ENCODE data around the gene PTMA. TPM values are rescaled to one million over a fixed set of nuclear protein-coding genes. Genes with fewer than 3 reads are reported as not detected.

The PTMA gene
- total RNA-seq, 1 experiment from 2014 or later = 2,164 TPM

GRCh38 chr2:231691251-231691772, 17.0 kb upstream of the PTMA start:
- POLR2A ChIA-PET = interaction anchor here (0.9 to 1.5 kb wide), 2 partner anchors 16 to 18 kb away, joined by 3 to 7 read pairs; partner anchors contain the start of gene PTMA
- ATAC-seq (no peak), DNase-seq (ENCODE audit: low spot score) (no peak)
- H3K4me3 Mint-ChIP-seq = no peak overlapping the region
- H3K4me1 Mint-ChIP-seq = peaks cover 30% of the 10 kb centered on the region
- no peaks in the 10 kb centered on the region for H3K9me3 Mint-ChIP-seq
- TF ChIP-seq, protein P1, sequence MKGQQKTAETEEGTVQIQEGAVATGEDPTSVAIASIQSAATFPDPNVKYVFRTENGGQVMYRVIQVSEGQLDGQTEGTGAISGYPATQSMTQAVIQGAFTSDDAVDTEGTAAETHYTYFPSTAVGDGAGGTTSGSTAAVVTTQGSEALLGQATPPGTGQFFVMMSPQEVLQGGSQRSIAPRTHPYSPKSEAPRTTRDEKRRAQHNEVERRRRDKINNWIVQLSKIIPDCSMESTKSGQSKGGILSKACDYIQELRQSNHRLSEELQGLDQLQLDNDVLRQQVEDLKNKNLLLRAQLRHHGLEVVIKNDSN (CRISPR knock-in tag; IDR thresholded peaks at IDR 0.05) = no peak
- no peak for TF ChIP-seq AR (CRISPR knock-in tag; IDR thresholded peaks at IDR 0.05)
- no peak for TF ChIP-seq GRHL2 (CRISPR knock-in tag; IDR thresholded peaks at IDR 0.05; ENCODE audit: insufficient replicate concordance, severe bottlenecking)
- no peak for TF ChIP-seq OVOL2 (CRISPR knock-in tag; IDR thresholded peaks at IDR 0.05; ENCODE audit: borderline replicate concordance)
- TF ChIP-seq GTF2I (CRISPR knock-in tag; conservative IDR thresholded peaks at IDR 0.05) = no peak
- no peak for TF ChIP-seq IRF2 (CRISPR knock-in tag; IDR thresholded peaks at IDR 0.05; ENCODE audit: borderline replicate concordance, low read depth)
- no peak for TF ChIP-seq ERG (CRISPR knock-in tag; IDR thresholded peaks at IDR 0.05)
- TF ChIP-seq ZNF219 (CRISPR knock-in tag; IDR thresholded peaks at IDR 0.05; ENCODE audit: borderline replicate concordance) = no peak
- no peak for TF ChIP-seq NR1H2 (CRISPR knock-in tag; IDR thresholded peaks at IDR 0.05)
- TF ChIP-seq, protein P2, sequence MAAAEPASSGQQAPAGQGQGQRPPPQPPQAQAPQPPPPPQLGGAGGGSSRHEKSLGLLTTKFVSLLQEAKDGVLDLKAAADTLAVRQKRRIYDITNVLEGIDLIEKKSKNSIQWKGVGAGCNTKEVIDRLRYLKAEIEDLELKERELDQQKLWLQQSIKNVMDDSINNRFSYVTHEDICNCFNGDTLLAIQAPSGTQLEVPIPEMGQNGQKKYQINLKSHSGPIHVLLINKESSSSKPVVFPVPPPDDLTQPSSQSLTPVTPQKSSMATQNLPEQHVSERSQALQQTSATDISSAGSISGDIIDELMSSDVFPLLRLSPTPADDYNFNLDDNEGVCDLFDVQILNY (CRISPR knock-in tag; IDR thresholded peaks at IDR 0.05) = no peak
- no peak for TF ChIP-seq ZMAT4 (CRISPR knock-in tag; IDR thresholded peaks at IDR 0.05)
- no peak for TF ChIP-seq ZNF423 (CRISPR knock-in tag; IDR thresholded peaks at IDR 0.05)
- no peak for TF ChIP-seq ARID4B (CRISPR knock-in tag; IDR thresholded peaks at IDR 0.05; ENCODE audit: borderline replicate concordance)
- TF ChIP-seq, protein P3, sequence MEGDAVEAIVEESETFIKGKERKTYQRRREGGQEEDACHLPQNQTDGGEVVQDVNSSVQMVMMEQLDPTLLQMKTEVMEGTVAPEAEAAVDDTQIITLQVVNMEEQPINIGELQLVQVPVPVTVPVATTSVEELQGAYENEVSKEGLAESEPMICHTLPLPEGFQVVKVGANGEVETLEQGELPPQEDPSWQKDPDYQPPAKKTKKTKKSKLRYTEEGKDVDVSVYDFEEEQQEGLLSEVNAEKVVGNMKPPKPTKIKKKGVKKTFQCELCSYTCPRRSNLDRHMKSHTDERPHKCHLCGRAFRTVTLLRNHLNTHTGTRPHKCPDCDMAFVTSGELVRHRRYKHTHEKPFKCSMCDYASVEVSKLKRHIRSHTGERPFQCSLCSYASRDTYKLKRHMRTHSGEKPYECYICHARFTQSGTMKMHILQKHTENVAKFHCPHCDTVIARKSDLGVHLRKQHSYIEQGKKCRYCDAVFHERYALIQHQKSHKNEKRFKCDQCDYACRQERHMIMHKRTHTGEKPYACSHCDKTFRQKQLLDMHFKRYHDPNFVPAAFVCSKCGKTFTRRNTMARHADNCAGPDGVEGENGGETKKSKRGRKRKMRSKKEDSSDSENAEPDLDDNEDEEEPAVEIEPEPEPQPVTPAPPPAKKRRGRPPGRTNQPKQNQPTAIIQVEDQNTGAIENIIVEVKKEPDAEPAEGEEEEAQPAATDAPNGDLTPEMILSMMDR (IDR thresholded peaks at IDR 0.05) = no peak
- TF ChIP-seq ZNF317 (CRISPR knock-in tag; IDR thresholded peaks at IDR 0.05; ENCODE audit: borderline replicate concordance, low read depth) = no peak
- TF ChIP-seq MXD4 (CRISPR knock-in tag; IDR thresholded peaks at IDR 0.05; ENCODE audit: borderline replicate concordance) = no peak
- no peak for TF ChIP-seq ETV6 (CRISPR knock-in tag; IDR thresholded peaks at IDR 0.05)
- no peak for TF ChIP-seq ELF4 (CRISPR knock-in tag; IDR thresholded peaks at IDR 0.05; ENCODE audit: low read depth)
- TF ChIP-seq, protein P4, sequence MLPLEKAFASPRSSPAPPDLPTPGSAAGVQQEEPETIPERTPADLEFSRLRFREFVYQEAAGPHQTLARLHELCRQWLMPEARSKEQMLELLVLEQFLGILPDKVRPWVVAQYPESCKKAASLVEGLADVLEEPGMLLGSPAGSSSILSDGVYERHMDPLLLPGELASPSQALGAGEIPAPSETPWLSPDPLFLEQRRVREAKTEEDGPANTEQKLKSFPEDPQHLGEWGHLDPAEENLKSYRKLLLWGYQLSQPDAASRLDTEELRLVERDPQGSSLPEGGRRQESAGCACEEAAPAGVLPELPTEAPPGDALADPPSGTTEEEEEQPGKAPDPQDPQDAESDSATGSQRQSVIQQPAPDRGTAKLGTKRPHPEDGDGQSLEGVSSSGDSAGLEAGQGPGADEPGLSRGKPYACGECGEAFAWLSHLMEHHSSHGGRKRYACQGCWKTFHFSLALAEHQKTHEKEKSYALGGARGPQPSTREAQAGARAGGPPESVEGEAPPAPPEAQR (CRISPR knock-in tag; IDR thresholded peaks at IDR 0.05) = no peak
- TF ChIP-seq, protein P5, sequence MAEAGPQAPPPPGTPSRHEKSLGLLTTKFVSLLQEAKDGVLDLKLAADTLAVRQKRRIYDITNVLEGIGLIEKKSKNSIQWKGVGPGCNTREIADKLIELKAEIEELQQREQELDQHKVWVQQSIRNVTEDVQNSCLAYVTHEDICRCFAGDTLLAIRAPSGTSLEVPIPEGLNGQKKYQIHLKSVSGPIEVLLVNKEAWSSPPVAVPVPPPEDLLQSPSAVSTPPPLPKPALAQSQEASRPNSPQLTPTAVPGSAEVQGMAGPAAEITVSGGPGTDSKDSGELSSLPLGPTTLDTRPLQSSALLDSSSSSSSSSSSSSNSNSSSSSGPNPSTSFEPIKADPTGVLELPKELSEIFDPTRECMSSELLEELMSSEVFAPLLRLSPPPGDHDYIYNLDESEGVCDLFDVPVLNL (CRISPR knock-in tag; IDR thresholded peaks at IDR 0.05; ENCODE audit: borderline replicate concordance, low read depth) = no peak
- no peaks in the 10 kb centered on the region for H3K27me3 Mint-ChIP-seq (ENCODE audit: low read depth)
- CTCF ChIA-PET = interaction anchor here (0.9 to 13.1 kb wide), 4 partner anchors 11 to 23 kb away, joined by 3 to 206 read pairs (median 66); no protein-coding TSS in a partner anchor
- no peak overlapping the region for H3K27ac Mint-ChIP-seq
- H3K36me3 Mint-ChIP-seq = no peaks in the 10 kb centered on the region

Measured in WTC11 (cell line).